C1 segment of cervical spinal cord (tissue), 14 donors: ENCODE measurements around the gene PGD.
A peak's percentile ranks its signal among the peaks of the same experiment; 100 is the strongest.
"Not testable (repeated sequence)": the region's sequence is repeated elsewhere in the genome, so short reads cannot be mapped to it uniquely, and the experiment has no call there.

ENCODE experiments used
- DNase-seq, 14 donors: peaks; one replicate each; lab custom pipeline; 2025; lab: John Stamatoyannopoulos, UW

Gene PGD

DNA sequence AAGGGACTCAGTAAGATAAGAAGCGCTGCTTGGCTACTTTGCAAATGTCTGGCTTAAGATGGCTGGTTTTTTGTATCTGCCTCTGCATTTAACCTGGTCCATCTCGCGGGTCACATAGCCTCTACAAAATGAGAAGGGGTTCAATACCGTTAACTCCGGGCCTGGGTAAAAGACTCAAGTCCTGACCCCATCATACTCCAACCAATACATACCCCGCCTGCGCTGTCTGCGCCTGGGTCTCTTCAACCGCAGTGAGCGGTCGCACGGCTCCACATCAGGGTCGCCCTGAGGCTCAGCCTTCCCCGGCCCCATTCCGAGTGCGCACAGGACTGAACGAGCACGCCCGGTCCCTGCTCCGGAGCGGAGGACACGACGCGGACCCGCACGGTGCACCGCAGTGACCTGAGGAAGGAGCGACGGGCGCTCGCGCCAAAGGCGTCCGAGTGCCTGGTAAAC, 558 bp upstream of the PGD start:
- no peak for DNase-seq

DNA sequence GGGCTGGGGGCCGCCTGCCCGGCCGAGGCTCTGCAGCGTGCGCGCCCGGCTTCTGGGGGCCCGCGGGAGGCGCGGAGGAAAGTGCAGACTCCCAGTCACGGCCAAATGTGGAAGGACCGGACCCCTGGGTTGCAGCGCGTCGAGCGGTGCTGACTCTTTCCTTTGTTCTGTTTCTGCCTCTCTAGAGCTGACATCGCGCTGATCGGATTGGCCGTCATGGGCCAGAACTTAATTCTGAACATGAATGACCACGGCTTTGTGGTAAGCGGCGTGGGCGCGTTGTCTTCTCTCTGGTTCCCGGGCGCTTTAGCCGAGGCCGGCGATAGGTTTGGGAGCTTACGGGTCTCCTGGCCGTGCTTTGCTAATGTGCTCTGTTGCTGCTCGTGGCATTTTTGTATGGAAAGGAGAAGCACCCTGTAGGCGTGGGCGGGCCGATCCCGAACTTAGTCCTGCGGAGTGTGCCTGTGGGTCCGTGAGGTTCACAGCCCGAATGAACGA, 629 bp downstream of the PGD start:
- DNase-seq = peak in 3 of 14 donors; percentile 18 to 47 (median 47)

GRCh38 chr1:10400013-10400412, 1.1 kb downstream of the PGD start:
- no peak for DNase-seq

GRCh38 chr1:10401281-10401680, 2.4 kb downstream of the PGD start:
- DNase-seq = no peak

DNA sequence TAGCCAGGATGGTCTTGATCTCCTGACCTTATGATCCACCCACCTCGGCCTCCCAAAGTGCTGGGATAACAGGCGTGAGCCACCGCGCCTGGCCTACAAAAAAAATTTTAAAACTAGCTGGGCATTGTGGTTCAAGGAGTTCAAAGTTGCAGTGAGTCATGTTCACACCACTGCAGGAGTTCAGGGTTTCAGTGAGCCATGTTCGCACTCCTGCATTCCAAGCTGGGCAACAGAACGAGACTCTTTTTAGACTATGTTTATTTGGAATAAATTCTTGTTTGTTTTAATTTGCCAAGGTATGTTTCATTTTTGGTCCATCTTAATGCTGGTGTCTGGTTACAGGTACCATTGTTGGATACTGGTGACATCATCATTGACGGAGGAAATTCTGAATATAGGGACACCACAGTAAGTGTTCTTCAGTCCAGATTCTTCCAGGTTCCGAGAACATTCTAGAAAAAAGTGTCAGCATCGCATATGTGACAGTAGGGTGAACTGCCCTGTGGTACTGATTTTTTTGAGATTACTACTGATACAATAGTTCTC, 3.9 kb downstream of the PGD start:
- no peak for DNase-seq

- no peak for DNase-seq
Observed at GRCh38 chr1:10407201-10407600, 8.3 kb downstream of the PGD start.

DNA sequence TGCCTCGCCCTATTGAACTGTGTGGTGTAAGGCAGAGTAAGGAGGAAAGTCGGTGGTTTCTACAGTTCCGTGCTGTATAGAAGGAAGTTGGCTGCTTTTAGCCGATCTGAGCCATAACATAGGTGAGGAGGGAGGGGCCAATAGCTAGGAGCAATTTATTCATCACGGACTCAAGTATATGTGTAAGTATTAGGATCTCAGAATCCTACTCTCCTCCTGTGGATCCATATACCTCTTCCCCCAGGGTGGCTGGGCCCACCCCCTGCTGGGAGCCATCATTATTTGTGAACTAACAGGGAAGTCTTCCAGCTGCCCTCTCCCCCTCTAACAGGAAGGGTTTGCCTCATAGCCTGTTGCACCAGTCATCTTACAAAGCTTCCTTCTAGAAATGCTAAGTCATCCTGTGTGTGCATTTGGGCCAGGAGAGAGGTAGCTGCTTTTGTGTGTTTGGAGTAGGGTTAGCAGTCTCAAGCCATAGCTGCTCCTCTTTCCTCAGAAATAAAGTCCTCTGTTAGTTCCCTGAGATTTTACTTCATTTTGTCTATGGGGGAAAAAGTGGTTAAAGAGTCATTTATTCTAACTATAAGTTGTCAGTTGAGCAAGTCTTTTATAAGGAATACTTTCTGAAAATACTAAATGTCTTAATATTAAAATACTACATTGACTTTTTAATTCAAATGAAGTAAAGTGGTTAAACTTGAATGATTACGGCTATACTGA, 16.5 kb downstream of the PGD start:
- peak in 4 of 14 donors; percentile 3 to 47 (median 8) for DNase-seq

GRCh38 chr1:10415967-10416366, 17.1 kb downstream of the PGD start:
- not testable (repeated sequence) for DNase-seq

- DNase-seq = not testable (repeated sequence)
Observed at GRCh38 chr1:10418741-10419140, 19.9 kb downstream of the PGD start.

DNA sequence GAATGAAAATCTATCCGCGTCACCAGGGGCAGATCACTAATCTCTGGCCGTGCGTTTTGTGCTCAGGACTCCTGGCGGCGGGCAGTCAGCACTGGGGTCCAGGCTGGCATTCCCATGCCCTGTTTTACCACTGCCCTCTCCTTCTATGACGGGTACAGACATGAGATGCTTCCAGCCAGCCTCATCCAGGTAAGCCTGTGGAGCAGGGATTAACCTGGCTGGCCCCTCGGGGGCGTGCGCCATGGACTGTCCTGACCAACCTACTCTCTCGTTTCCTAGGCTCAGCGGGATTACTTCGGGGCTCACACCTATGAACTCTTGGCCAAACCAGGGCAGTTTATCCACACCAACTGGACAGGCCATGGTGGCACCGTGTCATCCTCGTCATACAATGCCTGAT, 20.5 kb downstream of the PGD start:
- no peak for DNase-seq

DNA sequence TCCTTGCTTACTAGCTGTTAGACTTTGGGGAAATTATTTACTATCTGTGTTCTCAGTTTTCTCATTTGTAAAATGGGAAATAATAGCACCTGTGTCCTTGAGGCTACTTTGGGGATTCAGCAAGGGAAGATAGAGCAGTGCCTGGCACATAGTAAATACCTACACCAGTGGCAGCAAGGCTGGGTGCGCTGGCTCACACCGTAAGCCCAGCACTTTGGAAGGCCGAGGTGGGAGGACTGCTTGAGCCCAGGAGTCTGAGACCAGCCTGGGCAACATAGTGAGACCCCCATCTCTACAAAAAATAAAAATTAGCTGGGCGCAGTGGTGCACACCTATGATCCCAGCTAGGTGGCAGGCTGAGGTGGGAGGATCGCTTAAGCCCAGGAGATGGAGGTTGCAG, 22.8 kb downstream of the PGD start:
- no peak for DNase-seq

DNA sequence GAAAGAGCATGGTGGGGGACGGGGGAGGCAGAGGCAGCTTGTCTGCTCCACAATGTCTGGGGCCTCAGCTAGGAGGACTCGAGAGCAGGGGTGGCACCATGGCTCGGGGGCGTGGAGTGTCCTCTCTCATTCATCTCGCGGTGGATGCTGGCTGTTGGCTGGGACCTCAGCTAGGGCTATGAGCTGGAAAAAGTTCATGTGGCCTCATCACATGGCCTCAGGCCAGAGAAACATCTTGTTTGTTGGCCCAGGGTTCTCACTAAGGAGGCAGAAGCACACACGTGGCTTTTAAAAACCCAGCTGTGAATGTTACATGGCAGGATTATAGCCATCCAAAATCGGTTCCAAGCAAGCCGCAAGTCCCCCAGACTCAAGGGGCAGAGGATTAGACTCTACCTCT, 25.2 kb downstream of the PGD start:
- DNase-seq = peak in 2 of 14 donors; percentile 3 to 20

DNA sequence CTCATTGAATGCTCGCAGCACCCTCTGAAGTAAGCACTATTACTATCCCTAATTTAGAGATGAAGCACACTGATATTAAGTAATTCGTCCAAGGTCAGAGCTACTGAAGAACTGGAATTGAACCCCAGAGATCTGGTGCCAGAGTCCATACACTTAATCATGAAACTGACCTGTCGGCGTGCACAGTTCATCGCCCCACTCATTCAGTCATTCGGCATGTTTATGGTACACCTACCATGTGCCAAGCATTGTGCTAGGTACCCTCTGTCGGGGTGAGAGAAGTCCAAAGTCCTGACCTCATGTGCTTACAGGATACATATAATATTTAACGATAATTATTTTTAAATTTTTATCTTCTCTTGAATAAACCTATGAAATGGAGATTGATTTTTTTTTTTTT, 25.8 kb downstream of the PGD start:
- no peak for DNase-seq

DNA sequence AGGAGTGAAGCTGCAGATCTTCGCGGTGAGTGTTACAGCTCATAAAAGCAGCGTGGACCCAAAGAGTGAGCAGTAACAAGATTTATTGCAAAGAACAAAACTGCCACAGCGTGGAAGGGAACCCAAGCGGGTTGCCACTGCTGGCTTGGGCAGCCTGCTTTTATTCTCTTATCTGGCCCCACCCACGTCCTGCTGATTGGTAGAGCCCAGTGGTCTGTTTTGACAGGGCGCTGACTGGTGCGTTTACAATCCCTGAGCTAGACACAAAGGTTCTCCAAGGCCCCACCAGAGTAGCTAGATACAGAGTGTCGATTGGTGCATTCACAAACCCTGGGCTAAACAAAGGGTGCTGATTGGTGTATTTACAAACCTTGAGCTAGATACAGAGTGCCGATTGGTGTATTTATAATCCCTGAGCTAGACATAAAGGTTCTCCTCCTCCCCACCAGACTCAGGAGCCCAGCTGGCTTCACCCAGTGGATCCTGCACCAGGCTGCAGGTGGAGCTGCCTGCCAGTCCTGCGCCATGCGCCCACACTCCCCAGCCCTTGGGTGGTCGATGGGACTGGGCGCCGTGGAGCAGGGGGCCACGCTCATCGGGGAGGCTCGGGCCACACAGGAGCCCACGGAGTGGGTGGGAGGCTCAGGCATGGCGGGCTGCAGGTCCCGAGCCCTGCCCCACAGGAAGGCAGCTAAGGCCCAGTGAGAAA, 27.1 kb downstream of the PGD start:
- DNase-seq = not testable (repeated sequence)

GRCh38 chr1:10426535-10426848, 27.6 kb downstream of the PGD start:
- not testable (repeated sequence) for DNase-seq

- no peak for DNase-seq
Observed at GRCh38 chr1:10428984-10429383, 30.1 kb downstream of the PGD start.

DNA sequence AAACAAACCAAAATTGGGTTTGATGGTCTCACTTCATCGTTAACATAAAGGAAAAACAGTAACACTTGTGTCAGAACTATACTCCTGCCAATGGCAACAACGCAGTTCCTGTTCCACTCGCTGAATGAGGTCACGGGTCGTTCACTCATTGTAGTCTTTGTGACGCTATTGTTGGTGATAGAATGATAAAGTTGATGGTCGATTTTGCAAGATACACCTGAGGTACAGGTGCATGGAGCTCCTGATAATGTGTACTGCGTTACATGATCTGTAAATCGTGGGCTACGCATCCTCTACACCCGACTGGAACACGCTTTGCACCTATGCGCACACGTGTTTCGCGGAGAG, 31.0 kb downstream of the PGD start:
- DNase-seq = no peak

DNA sequence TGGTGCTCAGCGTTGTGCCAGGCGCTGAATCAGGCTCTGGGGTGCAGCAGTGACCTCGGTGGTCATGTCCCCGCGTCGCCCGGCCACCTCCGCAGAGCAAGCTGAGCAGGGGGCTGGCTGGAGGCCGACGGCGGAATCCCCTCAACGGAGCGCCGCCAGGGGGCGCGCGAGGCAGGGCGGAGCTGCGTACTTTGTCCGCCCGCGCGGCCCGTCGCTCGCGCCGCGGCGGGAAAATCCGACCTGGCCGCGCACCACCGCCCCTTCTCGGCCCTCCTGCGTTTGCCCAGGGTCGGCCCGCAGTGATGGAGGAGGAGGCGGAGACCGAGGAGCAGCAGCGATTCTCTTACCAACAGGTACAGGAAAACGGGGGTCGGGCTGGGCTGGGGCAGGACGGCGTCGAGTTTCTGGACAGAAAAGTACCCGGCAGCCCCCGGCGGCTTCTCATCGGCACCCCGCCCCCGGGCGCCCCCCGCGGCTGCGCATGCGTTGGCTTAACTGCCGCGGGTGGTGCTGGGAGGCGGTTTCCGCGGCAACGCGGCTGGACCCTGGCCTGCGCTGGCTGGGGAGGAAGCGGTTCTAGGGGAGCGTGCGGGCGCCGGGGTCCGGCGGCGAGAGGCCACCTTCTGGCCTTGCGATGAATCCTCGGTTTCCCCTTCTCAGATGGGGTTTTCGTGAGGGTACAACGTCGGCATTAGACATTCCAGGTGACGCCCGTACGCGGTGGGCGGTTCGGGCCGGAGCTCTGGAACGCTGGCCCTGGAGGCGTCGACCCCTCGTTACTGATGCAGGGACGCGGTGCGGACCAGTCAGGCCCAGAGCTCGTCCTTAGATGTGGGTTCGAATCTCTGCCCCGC, 31.6 kb downstream of the PGD start, which contains the start of gene CENPS:
Gene CENPS (plus strand): TSS at position 218 of the 854 bp plus-strand sequence. CDS start 85 bp downstream, at position 303.
- peak; percentile 34 to 98 (median 89) for DNase-seq

DNA sequence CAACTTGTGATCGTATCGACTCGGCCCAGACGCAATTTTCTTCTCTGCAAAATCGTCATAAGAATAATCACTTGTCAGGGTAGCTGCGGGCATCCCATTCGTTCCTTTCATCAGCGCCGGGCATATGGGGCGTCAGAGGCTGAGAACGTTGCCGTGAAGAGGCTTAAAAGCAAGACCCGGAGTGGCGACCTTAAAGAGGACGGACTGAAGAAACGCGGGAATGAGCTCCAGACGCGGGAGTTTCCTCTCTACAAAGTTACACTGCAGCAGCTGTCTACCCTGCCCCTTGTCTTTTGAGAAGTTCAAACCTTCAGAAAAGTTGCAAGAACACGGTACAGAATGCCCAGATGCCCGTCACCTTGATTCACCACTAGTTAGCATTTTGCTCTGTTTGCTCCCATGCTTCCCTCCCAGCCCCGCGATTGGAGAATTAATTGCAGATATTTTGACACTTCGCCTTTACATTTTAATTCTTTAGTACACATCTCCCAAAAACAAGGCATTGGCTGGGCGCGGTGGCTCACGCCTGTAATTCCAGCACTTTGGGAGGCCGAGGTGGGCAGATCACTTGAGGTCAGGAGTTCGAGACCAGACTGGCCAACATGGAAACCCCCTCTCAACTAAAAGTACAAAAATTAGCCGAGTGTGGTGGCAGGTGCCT, 32.3 kb downstream of the PGD start:
- DNase-seq = no peak

- no peak for DNase-seq
Observed at GRCh38 chr1:10432910-10433700, 34.2 kb downstream of the PGD start.
